ENCODE measurements around the gene CADPS2.
A peak's percentile ranks its signal among the peaks of the same experiment; 100 is the strongest.

Gene CADPS2

DNA sequence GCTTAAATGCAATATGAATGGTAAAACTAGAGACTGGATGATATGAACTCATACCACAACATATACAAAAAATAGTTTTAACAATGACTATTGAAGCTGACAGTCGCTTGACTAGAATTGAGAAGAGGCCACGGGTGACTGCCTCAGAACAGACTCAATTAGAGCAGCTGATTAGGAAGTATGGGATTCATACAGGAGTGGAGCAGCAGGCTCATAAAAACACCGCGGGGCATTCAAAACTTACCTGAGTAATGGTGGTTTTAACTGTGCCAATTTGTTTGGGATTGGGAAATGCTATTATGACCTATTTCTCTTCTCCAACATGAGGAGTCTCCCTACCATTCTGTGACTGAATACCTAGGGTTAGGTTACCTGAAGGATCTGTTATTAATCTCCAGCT is 2.1 kb downstream of the CADPS2 start:
- TF ChIP-seq, protein P1, sequence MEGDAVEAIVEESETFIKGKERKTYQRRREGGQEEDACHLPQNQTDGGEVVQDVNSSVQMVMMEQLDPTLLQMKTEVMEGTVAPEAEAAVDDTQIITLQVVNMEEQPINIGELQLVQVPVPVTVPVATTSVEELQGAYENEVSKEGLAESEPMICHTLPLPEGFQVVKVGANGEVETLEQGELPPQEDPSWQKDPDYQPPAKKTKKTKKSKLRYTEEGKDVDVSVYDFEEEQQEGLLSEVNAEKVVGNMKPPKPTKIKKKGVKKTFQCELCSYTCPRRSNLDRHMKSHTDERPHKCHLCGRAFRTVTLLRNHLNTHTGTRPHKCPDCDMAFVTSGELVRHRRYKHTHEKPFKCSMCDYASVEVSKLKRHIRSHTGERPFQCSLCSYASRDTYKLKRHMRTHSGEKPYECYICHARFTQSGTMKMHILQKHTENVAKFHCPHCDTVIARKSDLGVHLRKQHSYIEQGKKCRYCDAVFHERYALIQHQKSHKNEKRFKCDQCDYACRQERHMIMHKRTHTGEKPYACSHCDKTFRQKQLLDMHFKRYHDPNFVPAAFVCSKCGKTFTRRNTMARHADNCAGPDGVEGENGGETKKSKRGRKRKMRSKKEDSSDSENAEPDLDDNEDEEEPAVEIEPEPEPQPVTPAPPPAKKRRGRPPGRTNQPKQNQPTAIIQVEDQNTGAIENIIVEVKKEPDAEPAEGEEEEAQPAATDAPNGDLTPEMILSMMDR (IDR thresholded peaks at IDR 0.05; ENCODE audit: control insufficient read depth, extremely low read depth, insufficient read depth) = no peak
- DNase-seq (ENCODE audit: low read depth) = peak; percentile 22
- no peak overlapping the region for H3K4me3 ChIP-seq (ENCODE audit: low read depth, low read length)

DNA sequence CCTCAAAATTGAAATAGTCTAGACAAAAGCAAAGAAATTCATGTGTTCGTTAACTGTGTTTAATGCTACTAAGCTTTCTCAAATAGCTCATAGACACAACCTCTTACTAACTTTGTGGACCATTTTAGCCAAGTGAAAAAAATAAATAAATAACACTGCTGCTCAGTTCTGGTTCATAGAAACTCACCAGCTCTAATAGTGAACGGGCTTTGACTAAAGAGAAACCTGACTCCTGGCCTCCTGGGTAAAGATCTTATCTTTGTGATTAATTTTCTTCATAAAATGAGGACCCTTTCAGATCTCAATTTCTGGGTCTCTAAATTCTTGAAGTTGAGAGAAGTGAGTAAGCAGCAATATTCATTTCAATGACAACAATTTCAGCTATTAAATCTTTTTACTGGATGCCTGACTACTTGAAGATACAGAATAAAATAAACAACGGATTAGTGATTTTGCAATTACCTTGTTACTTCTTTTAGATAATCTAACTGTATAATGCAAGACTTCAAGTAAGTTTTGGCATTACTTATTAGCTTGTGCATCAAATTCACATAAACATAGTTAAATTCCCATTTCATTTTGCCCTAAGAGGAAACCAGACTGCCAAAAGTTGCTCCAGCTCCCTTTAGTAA is 3.1 kb downstream of the CADPS2 start:
- TF ChIP-seq, protein P1 (IDR thresholded peaks at IDR 0.05; ENCODE audit: control insufficient read depth, extremely low read depth, insufficient read depth) = no peak
- H3K4me3 ChIP-seq (ENCODE audit: low read depth, low read length) = peak overlapping the region; percentile 6; the same call in 1 of the 2 replicates
- DNase-seq (ENCODE audit: low read depth) = peak; percentile 14

DNA sequence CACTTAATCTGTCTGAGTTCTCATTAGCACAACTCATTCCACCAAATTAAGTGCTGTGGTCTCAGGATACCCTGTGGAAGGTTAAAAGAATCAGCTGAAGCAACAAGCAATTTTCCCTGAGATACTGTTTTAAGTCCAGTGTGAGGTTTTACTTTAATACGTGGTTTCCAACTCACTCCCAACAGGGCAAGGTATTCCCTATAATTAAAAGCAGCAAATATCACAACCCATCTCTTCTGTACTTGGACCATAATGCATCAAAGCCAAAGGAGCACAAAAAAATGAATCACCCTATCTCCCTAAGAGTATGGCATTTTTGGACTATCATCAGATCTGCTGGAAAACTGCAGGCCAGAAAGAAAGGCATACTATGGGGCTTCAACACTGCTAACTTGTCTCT is 4.9 kb downstream of the CADPS2 start:
- DNase-seq (ENCODE audit: low read depth) = no peak
- TF ChIP-seq, protein P1 (IDR thresholded peaks at IDR 0.05; ENCODE audit: control insufficient read depth, extremely low read depth, insufficient read depth) = no peak
- no peak overlapping the region for H3K4me3 ChIP-seq (ENCODE audit: low read depth, low read length)

DNA sequence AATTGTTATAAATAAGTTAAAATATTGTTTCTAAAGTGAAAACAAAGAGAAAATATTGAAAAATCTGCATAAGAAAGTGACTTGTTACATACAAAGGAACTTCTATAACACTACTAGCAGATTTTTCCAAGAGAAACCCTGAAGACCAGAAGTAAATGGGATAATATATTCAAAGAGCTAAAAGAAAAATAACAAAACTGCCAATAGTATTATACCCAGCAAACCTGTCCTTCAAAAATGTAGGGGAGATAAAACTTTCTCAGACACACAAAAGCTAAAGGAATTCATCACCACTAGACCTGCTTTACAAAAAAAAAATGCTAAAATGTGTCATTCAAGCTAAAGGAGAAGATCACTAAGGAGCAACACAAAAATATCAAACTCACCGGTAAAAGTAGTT is 17.0 kb downstream of the CADPS2 start:
- TF ChIP-seq, protein P1 (IDR thresholded peaks at IDR 0.05; ENCODE audit: control insufficient read depth, extremely low read depth, insufficient read depth) = no peak
- DNase-seq (ENCODE audit: low read depth) = no peak
- no peak overlapping the region for H3K4me3 ChIP-seq (ENCODE audit: low read depth, low read length)

DNA sequence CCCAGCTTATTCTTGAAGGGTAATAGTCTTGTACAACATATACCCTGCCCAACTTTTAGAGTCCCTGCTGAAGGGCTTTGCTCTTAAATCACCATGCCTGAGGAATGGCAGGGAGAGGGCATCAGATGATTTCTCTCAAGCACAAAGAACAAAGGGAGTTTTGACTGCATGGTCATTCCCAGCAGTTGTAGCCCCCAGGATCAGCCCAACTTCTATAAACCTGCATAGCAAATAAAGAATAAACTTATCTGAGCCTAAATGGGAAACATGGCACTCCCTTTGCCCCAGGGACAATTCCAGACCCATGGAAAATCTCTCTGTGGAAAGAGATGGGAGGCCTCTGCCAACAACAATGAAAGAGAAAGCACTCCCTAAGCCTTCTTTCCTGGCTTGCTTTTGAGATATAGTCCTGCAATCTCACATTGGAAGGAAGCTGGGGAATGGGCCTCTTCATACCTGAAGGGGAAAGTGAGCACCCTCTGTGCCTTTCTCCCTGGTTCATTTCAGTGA is 18.7 kb downstream of the CADPS2 start:
- no peak for DNase-seq (ENCODE audit: low read depth)
- H3K4me3 ChIP-seq (ENCODE audit: low read depth, low read length) = no peak overlapping the region
- TF ChIP-seq, protein P1 (IDR thresholded peaks at IDR 0.05; ENCODE audit: control insufficient read depth, extremely low read depth, insufficient read depth) = no peak

DNA sequence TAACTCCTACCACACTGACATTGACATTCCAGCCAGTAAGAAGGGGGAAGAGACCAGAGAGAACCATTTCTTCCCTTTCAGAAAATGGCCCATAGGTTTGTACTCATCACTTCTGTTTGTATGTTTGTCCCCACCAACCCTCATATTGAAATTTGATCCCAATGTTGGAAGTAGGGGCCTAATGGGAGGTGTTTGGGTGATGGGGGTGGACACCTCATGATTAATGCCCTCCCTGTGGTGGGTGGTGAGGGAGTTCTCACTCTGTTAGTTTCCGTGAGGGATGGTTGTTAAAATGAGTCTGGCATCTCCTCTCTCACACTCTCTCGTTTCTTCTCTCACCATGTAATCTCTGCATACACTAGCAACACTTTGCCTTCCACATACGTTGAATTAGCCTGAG is 21.4 kb downstream of the CADPS2 start:
- no peak for DNase-seq (ENCODE audit: low read depth)
- TF ChIP-seq, protein P1 (IDR thresholded peaks at IDR 0.05; ENCODE audit: control insufficient read depth, extremely low read depth, insufficient read depth) = no peak
- H3K4me3 ChIP-seq (ENCODE audit: low read depth, low read length) = no peak overlapping the region

DNA sequence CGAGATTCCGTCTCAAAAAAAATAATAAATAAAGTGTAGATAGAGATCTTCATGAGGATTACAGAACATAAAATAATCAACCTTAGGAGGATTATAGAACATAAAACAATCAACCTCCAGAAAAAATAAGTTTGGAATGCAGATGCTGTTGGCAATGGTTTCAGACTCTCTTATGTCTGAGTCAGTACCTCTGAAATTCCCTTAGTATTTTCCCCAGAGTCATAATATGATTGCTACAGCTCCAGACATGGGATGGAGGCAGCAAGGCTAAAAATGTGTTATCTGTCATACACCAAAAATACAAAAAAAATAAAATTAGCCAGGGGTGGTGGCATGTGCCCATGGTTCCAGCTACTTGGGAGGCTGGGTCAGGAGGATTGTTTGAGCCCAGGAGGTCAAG is 22.2 kb downstream of the CADPS2 start:
- no peak overlapping the region for H3K4me3 ChIP-seq (ENCODE audit: low read depth, low read length)
- TF ChIP-seq, protein P1 (IDR thresholded peaks at IDR 0.05; ENCODE audit: control insufficient read depth, extremely low read depth, insufficient read depth) = no peak
- DNase-seq (ENCODE audit: low read depth) = no peak

All from LNCaP clone FGC (cell line).